ENCODE measurements around the gene SPACA7. TPM values are rescaled to one million over a fixed set of nuclear protein-coding genes. Genes with fewer than 3 reads are reported as not detected.

The SPACA7 gene
- total RNA-seq, 1 experiment from 2014 or later: not detected

GRCh38 chr13:112446347-112446861 lies 70.2 kb downstream of the SPACA7 start:
- H2BK5ac ChIP-seq (ENCODE audit: insufficient read length, low read length): no peak overlapping the region
- no peak overlapping the region for H4K5ac ChIP-seq (ENCODE audit: insufficient read length, low read depth, low read length)
- Mint-ChIP-seq H3K9me3 (no peaks in the 10 kb centered on the region), H3K27ac (no peak overlapping the region), H3K4me1 (peaks cover 11 to 14% of the 10 kb centered on the region in 2 experiments), H3K4me3 (no peak overlapping the region), H3K36me3 (ENCODE audit: insufficient read depth in 1 of 3, low read depth in 3 of 3) (no peaks in the 10 kb centered on the region; a peak in 1 of 7 replicates), H3K27me3 (ENCODE audit: low read depth) (peaks cover 58% of the 10 kb centered on the region)
- H3K4me2 ChIP-seq (ENCODE audit: insufficient read depth, insufficient read length, low read length): no peak overlapping the region
- no peak overlapping the region for H3K18ac ChIP-seq (ENCODE audit: insufficient read length, low read depth, low read length)
- no peak overlapping the region for H3K23ac ChIP-seq (ENCODE audit: insufficient read length, low read depth, low read length)
- no peak overlapping the region for H3K27ac ChIP-seq (ENCODE audit: insufficient read length, low read depth, low read length)
- no peak overlapping the region for H2BK15ac ChIP-seq (ENCODE audit: low read depth, low read length)
- H2BK120ac ChIP-seq (ENCODE audit: low read depth, low read length, poor library complexity, severe bottlenecking): no peak overlapping the region
- H4K91ac ChIP-seq (ENCODE audit: insufficient read length, low read depth, low read length): no peak overlapping the region
- no peak overlapping the region for H3K14ac ChIP-seq (ENCODE audit: insufficient read depth, low read length)
- no peak overlapping the region for H3T11ph ChIP-seq (ENCODE audit: low read length)
- H2AFZ ChIP-seq (ENCODE audit: low read length): no peak overlapping the region
- no peak for TF ChIP-seq CTCF (conservative IDR thresholded peaks at IDR 0.05)
- no peak overlapping the region for H2BK20ac ChIP-seq (ENCODE audit: low read depth, low read length, poor library complexity, severe bottlenecking)
- no peaks in the 10 kb centered on the region for H3K23me2 ChIP-seq (ENCODE audit: insufficient read length, low read depth, low read length, poor library complexity, severe bottlenecking)
- no peak overlapping the region for H3K4ac ChIP-seq (ENCODE audit: low read depth, low read length)
- H3K79me2 ChIP-seq (ENCODE audit: insufficient read depth, low read length): no peaks in the 10 kb centered on the region
- H3K79me1 ChIP-seq (ENCODE audit: insufficient read depth, low read depth, low read length, poor library complexity, severe bottlenecking): no peaks in the 10 kb centered on the region
- no peak overlapping the region for H3K9ac ChIP-seq (ENCODE audit: extremely low read depth, insufficient read length, low read length)
- H3K4me1 ChIP-seq (ENCODE audit: insufficient read depth, low read length): no peaks in the 10 kb centered on the region
- no peaks in the 10 kb centered on the region for H3K9me3 ChIP-seq (ENCODE audit: control insufficient read depth, low read depth, low read length)
- H4K20me1 ChIP-seq (ENCODE audit: control insufficient read depth, insufficient read depth, insufficient read length): no peaks in the 10 kb centered on the region
- H2AK5ac ChIP-seq (ENCODE audit: insufficient read length, low read length): no peak overlapping the region
- DNase-seq: peak; percentile 18
- no peak overlapping the region for H4K8ac ChIP-seq (replicated peaks; ENCODE audit: insufficient read length, low read depth, low read length)
- H2BK12ac ChIP-seq (ENCODE audit: insufficient read length, low read depth, low read length): no peak overlapping the region
- H3K56ac ChIP-seq (ENCODE audit: insufficient read length, low read depth, low read length): no peak overlapping the region
- no peaks in the 10 kb centered on the region; the same call in 1 of the 2 replicates for H3K27me3 ChIP-seq (ENCODE audit: insufficient read depth, low read length)
- WGBS (ENCODE audit: extremely low coverage, insufficient read length, low lambda C conversion rate): no CpG with 5 or more reads among the region's 12 CpGs
